T-helper 22 cell (primary cell): ENCODE results near the gene TECPR2.
"Not testable (repeated sequence)": the region's sequence is repeated elsewhere in the genome, so short reads cannot be mapped to it uniquely, and the experiment has no call there.

ENCODE experiments used
- DNase-seq: peaks from one replicate; pipeline ENCODE4 v3.0.0-alpha.2; 2020; ENCODE audit warnings: low read depth

The TECPR2 gene

DNA sequence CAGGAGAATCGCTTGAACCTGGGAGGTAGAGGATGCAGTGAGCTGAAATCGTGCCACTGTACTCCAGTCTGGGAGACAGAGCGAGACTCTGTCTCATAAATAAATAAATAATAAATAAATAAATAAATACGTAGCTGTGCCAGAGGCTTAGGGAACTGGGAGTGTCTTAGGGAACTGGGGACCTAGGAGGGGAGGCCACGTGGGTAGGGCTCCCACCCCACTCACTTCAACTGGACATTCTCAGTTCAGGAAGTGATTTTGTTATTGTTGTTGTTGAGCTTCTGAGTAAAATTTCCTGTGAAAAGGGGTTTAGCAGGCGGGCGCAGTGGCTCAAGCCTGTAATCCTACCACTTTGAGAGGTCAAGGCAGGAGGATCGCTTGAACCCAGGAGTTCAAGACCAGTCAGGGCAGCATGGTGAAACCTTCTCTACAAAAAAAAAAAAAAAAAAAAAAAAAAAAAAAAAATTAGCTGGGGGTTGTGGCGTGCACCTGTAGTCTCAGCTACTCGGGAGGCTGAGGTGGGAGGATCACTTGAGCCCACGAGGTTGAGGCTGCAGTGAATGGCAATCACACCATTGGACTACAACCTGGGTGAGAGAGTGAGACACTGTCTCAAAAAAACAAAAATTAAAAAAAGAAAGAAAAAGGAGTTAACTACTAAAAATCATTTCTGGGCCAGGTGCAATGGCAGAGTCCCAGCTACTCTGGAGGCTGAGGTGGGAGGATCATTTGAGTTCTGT lies 165.9 kb downstream of the TECPR2 start:
- no peak for DNase-seq

GRCh38 chr14:102530828-102531478 lies 168.2 kb downstream of the TECPR2 start:
- no peak for DNase-seq

GRCh38 chr14:102532204-102532658 lies 169.5 kb downstream of the TECPR2 start:
- no peak for DNase-seq

GRCh38 chr14:102537981-102538601 lies 175.3 kb downstream of the TECPR2 start:
- no peak for DNase-seq

GRCh38 chr14:102538602-102539543 lies 176.1 kb downstream of the TECPR2 start:
- DNase-seq: no peak

DNA sequence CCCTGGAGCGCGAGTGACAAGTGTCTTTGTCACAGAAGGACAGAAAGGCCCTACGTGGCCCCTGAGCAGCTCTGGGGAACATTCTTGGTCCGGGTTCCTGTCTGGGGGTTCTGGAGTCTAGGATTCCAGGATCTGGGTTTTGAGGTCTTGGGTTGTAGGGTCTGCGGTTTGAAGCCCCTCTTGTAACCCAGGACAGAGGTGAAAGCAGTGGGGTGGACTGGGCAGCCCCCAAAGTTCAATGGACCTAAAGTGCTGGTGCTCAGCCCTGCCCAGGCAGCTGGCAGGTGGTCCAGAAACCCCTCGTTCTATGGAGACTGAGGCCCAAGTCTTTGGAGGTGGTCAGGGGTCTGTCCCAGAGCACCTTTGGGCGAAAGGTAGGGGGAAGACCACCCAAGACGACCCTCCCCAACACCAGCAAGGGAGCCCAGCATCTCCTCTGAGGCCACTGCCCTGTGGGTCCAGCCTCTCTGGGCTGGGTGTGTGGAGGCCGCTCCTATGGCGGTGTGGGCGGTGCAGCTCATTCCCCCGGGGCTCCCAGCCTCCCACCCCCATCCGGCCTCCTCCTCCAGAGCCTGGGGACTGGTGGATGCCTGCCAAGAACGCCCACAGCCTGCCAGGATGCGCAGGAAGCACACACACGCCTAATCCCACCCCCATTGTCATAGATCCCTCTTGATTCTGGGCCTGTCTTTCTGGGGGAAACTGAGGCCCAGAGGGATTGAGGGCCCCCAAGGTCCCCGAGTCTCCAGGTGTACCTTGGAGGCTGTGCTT lies 177.0 kb downstream of the TECPR2 start:
- no peak for DNase-seq

DNA sequence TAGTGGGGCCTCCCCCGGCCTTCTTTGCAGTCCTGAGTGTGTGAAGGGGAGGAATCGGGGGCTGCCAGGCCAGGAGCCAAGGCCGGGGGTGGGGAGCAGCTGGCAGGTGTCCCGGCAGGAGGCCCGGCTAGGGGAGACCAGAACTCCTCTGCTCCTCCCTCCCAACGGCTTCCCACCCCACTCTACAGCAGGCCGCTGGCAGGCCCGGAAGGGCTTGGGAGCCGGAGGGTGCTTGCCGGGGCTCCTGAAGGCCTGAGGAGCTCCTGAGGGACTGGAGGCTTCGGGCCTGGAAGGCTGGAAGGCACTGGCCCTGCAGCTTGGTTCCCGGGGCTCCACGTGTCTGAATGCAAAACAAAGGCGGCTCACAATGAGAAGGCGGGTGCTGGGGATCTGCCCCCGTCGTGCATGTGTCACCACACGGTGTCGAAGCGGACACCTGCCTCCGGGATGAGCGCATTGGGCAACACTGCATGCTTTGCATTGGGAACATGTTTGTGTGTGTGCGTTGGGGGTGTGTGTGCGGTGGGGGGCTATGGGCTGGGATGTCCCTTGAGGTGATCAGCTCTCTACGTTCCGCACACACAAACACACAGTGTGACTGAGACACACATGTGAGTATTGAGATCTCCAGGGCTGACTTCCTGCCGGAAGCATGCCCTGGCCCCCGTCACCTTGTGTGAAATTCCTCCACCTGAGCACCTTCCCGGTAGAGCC lies 177.7 kb downstream of the TECPR2 start:
- no peak for DNase-seq

GRCh38 chr14:102541029-102541491 lies 178.3 kb downstream of the TECPR2 start:
- not testable (repeated sequence) for DNase-seq

- DNase-seq: no peak
These were observed 179.0 kb downstream of the TECPR2 start for GRCh38 chr14:102541771-102542170.

DNA sequence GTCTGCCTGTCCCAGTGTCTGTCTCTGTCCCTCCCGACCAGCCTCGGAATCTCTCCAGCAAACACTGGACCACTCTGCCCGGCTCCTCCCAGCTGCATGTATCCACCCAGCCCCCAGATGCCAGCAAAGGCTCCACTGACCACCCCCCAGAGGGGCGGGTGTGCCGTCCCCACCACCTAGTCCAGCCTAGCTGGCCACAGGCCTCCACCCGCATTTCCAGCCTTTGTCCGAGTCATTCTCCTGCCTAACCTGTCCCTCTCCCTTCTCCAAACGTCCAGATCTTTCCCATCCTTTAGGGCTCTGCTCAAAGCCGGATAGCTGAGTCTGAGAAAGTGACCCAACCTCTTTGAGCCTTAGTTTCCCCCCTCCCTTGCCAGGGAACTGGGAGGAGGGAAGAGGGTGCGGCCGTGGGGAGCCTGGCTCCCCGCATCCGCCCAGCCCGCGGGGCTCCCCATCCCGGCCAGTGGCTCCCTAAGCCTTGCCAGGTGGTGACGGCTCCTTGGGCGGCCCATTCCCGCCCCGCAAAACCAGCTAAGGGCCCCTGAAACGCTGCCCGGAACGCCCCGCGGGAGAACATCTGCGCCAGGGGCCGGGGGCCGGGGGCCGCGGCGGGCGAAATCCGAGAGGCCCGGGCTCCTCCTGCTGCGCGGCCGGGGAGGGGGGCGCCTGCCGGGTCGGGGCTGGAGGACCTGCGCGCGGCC lies 181.5 kb downstream of the TECPR2 start:
- no peak for DNase-seq

DNA sequence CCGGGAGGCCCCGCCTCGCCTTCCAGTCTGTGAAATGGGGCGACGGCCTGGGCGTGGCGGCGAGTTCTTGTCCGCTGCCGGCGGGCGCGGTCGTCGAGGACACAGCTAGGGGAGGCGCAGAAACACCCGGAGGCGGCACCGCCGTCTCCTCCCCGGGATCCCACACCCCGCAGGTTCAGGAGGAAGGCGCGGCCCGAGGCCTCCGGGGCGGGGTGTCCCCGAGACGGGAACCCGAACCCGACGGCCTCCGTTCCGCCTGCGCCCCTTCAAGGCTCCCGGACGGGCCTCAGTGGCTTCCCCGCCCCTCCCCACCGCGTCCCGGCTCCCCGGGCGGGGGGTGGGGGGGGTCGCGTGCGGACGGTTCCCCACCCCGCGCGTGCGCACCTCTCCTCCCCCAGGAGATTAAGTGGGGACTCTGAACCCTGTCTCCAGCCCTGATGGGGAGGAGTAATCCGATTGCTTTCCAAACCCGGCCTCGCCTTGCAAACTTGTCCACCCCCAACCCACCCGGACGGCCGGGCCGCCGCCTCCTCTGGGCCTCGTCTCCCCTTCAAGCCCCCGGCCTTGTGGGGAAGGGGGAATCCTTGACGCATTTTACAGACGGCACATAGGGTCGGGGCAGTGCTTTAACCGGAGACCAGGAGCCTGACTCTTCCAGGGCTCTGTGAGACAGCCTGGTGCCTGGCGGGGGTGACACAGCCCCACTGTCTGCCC lies 182.2 kb downstream of the TECPR2 start:
- DNase-seq: no peak

GRCh38 chr14:102545461-102546265 lies 182.9 kb downstream of the TECPR2 start:
- no peak for DNase-seq

GRCh38 chr14:102548616-102549240 lies 186.0 kb downstream of the TECPR2 start:
- no peak for DNase-seq

GRCh38 chr14:102550927-102551401 lies 188.2 kb downstream of the TECPR2 start:
- not testable (repeated sequence) for DNase-seq
